Smooth muscle cell (in vitro differentiated cells): ENCODE results near the gene RAP1GDS1. TPM values are rescaled to one million over a fixed set of nuclear protein-coding genes. Genes with fewer than 3 reads are reported as not detected.

Experiments used
- DNase-seq: peaks from one replicate; lab custom pipeline; 2025; ENCODE audit not compliant: unreplicated experiment; lab: John Stamatoyannopoulos, UW
- H2AFZ ChIP-seq: fragments of 200-600 bp; sonication (generic); 2 replicates; pipeline ENCODE4 v1.6.0; 2016; ENCODE audit warnings: antibody characterized with exemption, low read depth, mild to moderate bottlenecking
- H3F3A ChIP-seq: fragments of 200-600 bp; sonication (generic); 2 replicates; pipeline ENCODE4 v1.6.0; 2017; ENCODE audit warnings: antibody characterized with exemption, low read depth
- H3K27ac ChIP-seq: fragments of 200-600 bp; sonication (generic); 2 replicates; pipeline ENCODE4 v1.5.1; 2016; ENCODE audit warnings: low read depth, mild to moderate bottlenecking
- H3K27me3 ChIP-seq: fragments of 200-600 bp; sonication (generic); 2 replicates; pipeline ENCODE4 v1.6.1; 2016; ENCODE audit warnings: low read depth, mild to moderate bottlenecking
- H3K36me3 ChIP-seq: fragments of 200-600 bp; sonication (generic); 2 replicates; pipeline ENCODE4 v1.5.1; 2016; ENCODE audit warnings: low read depth
- H3K4me1 ChIP-seq: fragments of 200-600 bp; sonication (generic); 2 replicates; pipeline ENCODE4 v1.5.1; 2016; ENCODE audit warnings: low read depth
- H3K4me2 ChIP-seq: fragments of 200-600 bp; sonication (generic); 2 replicates; pipeline ENCODE4 v1.6.0; 2016; ENCODE audit warnings: mild to moderate bottlenecking
- H3K4me3 ChIP-seq: fragments of 200-600 bp; sonication (generic); 2 replicates; pipeline ENCODE4 v1.5.1; 2016; ENCODE audit warnings: mild to moderate bottlenecking
- H3K79me2 ChIP-seq: fragments of 200-600 bp; sonication (generic); 2 replicates; pipeline ENCODE4 v1.6.0; 2016; ENCODE audit warnings: low read depth, mild to moderate bottlenecking
- H3K9ac ChIP-seq: fragments of 200-600 bp; sonication (generic); 2 replicates; pipeline ENCODE4 v1.6.0; 2016; ENCODE audit warnings: low read depth
- H3K9me3 ChIP-seq: fragments of 200-600 bp; sonication (generic); replicated peaks from 2 replicates; pipeline ENCODE4 v1.5.1; 2016; ENCODE audit warnings: low read depth
- H4K20me1 ChIP-seq: fragments of 200-600 bp; sonication (generic); 2 replicates; pipeline ENCODE4 v1.6.0; 2016; ENCODE audit warnings: low read depth
- WGBS: methylation state at CpG from one replicate; pipeline ENCODE4 v1.1.7; 2016; ENCODE audit warnings: low lambda C conversion rate; 5-methylcytosine and 5-hydroxymethylcytosine counted together
- polyA plus RNA-seq: library from polyadenylated mRNA; unstranded; fragments of >200 nt; fragmentation: Nextera tagmentation; extraction: Ambion mirVana; gene quantifications from 2 replicates; pipeline ENCODE4 v1.2.1, GENCODE V29; 2016
- total RNA-seq: library from RNA; depleted of rRNA; stranded (reverse); fragments of >200 nt; gene quantifications from 2 replicates; pipeline ENCODE4 v1.2.3, GENCODE V29; 2014
- TF ChIP-seq, protein P1 (sequence below): fragments of 200-600 bp; sonication (generic); IDR thresholded peaks from 2 replicates; pipeline ENCODE4 v1.5.1; 2017; ENCODE audit warnings: borderline replicate concordance, mild to moderate bottlenecking, antibody characterized with exemption; ENCODE audit not compliant: insufficient read depth, poor library complexity, severe bottlenecking

The RAP1GDS1 gene
- total and polyA plus RNA-seq, 2 experiments from 2014 or later, result 28.4 to 67.9 TPM

DNA sequence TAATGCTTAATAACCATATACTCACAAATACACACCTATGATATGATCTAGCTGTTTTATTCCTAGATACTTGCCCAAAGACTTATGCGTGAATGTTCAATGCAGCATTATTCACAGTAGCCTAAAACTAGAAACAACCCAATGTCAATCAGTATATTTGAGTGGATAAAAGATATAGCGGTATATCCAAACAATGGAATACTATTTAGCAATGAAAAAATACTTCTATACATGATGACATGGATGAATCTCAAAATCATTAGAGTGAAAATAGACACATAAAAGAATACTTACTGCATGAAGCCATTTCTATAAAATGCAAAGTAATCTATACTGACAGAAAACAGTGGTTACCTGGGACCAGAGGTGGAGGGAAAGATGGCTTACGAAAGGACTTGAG lies 108.1 kb downstream of the RAP1GDS1 start:
- Histone ChIP-seq H3K4me1 (no peaks in the 10 kb centered on the region), H3K4me2 (no peak overlapping the region), H3K27me3 (no peaks in the 10 kb centered on the region), H3K36me3 (peaks cover 24% of the 10 kb centered on the region), H4K20me1 (no peaks in the 10 kb centered on the region), H3K79me2 (no peaks in the 10 kb centered on the region), H3F3A (no peaks in the 10 kb centered on the region), H3K4me3 (no peak overlapping the region), H2AFZ (no peak overlapping the region), H3K27ac (no peak overlapping the region), H3K9ac (no peak overlapping the region), H3K9me3 (peaks cover 4% of the 10 kb centered on the region)
- DNase-seq, result no peak
- TF ChIP-seq, protein P1, sequence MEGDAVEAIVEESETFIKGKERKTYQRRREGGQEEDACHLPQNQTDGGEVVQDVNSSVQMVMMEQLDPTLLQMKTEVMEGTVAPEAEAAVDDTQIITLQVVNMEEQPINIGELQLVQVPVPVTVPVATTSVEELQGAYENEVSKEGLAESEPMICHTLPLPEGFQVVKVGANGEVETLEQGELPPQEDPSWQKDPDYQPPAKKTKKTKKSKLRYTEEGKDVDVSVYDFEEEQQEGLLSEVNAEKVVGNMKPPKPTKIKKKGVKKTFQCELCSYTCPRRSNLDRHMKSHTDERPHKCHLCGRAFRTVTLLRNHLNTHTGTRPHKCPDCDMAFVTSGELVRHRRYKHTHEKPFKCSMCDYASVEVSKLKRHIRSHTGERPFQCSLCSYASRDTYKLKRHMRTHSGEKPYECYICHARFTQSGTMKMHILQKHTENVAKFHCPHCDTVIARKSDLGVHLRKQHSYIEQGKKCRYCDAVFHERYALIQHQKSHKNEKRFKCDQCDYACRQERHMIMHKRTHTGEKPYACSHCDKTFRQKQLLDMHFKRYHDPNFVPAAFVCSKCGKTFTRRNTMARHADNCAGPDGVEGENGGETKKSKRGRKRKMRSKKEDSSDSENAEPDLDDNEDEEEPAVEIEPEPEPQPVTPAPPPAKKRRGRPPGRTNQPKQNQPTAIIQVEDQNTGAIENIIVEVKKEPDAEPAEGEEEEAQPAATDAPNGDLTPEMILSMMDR, result no peak
- WGBS, result 100% methylated on average over 3 of the region's 3 CpGs

DNA sequence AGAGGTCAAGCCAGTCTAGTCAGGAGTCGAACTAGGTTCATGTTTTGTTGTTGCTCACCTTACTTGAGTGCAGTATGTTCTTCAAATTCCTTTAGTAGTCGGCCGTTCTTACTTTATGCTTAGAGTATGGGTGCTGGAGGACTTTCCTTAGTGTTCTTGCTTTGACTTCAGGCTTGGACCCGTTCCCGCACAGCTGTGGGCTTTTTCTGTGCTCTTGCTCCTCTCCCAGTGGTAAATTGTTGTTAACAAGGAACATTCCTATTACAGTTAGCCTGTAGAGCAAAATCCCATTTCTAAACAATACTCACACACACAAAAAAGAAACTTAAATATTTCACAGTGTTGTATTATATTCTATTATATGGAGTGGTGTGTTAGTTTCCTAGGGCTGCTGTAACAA lies 113.5 kb downstream of the RAP1GDS1 start:
- Histone ChIP-seq H3K36me3 (no peaks in the 10 kb centered on the region), H3K27ac (no peak overlapping the region), H3K9ac (no peak overlapping the region), H3K4me2 (no peak overlapping the region), H3K4me1 (no peaks in the 10 kb centered on the region), H3K4me3 (no peak overlapping the region), H3F3A (no peaks in the 10 kb centered on the region), H3K79me2 (no peaks in the 10 kb centered on the region), H3K9me3 (no peaks in the 10 kb centered on the region), H2AFZ (no peak overlapping the region), H3K27me3 (no peaks in the 10 kb centered on the region), H4K20me1 (no peaks in the 10 kb centered on the region)
- TF ChIP-seq, protein P1, result no peak
- over 99% methylated on average over 5 of the region's 5 CpGs for WGBS
- DNase-seq, result no peak

DNA sequence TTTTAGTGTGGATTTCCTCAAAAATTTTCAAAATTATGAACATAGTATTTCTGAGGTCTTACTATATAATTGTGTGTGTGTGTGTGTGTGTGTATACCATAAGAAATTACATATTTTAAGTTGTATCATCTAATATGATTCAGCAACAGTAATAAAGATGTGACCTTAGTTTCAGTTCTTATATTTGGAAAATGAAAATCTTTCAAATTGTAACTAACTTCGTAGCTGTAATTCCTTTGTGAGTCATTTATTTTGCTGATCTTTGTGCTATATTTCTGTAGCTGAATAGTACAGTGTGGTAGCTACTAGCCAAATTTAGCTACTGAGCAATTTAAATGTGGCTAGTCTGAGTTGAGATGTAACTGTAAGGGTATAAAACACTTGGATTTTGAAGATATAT lies 116.4 kb downstream of the RAP1GDS1 start:
- no peaks in the 10 kb centered on the region for H3K27me3 ChIP-seq
- no peak overlapping the region for H3K4me3 ChIP-seq
- no peaks in the 10 kb centered on the region for H3K36me3 ChIP-seq
- TF ChIP-seq, protein P1, result no peak
- H3K4me1 ChIP-seq, result no peaks in the 10 kb centered on the region
- WGBS, result 80% methylated on average over 1 of the region's 1 CpG
- DNase-seq, result no peak
- no peak overlapping the region for H3K27ac ChIP-seq
- H3K9me3 ChIP-seq, result no peaks in the 10 kb centered on the region
- H4K20me1 ChIP-seq, result no peaks in the 10 kb centered on the region
- no peaks in the 10 kb centered on the region for H3K79me2 ChIP-seq
- no peak overlapping the region for H3K9ac ChIP-seq
- H2AFZ ChIP-seq, result no peak overlapping the region
- H3K4me2 ChIP-seq, result no peak overlapping the region
- no peaks in the 10 kb centered on the region for H3F3A ChIP-seq

DNA sequence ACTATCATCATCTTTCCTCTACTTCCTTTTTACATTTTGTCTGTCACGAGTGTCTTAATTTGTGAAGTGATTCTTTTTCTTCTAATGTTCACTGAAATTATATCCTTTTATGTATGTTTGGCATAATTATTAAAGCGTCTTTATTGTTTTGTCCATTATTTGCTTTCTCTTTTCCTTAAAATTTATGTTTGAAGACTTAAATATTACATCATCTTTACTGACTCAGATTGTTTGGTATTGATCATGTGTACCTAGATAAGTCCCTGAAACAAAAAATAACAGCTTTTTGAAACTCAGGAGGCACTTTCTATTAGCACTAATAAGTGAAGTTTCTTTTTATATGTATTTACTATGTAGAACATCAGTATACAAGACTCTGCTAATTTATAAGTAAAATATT lies 120.1 kb downstream of the RAP1GDS1 start:
- no peaks in the 10 kb centered on the region for H3F3A ChIP-seq
- TF ChIP-seq, protein P1, result no peak
- H3K36me3 ChIP-seq, result no peaks in the 10 kb centered on the region
- no peak overlapping the region for H3K9ac ChIP-seq
- no peaks in the 10 kb centered on the region for H3K4me1 ChIP-seq
- no peak overlapping the region for H3K27ac ChIP-seq
- H3K4me2 ChIP-seq, result no peak overlapping the region
- H3K9me3 ChIP-seq, result no peaks in the 10 kb centered on the region
- 100% methylated on average over 2 of the region's 2 CpGs for WGBS
- H3K27me3 ChIP-seq, result no peaks in the 10 kb centered on the region
- DNase-seq, result no peak
- H2AFZ ChIP-seq, result no peak overlapping the region
- no peaks in the 10 kb centered on the region for H3K79me2 ChIP-seq
- H3K4me3 ChIP-seq, result no peak overlapping the region
- no peaks in the 10 kb centered on the region for H4K20me1 ChIP-seq
